Measurements from ENCODE around the gene UBE2V1.

Gene UBE2V1

GRCh38 chr20:50062006-50062838 is 50.7 kb downstream of the UBE2V1 start:
- no peak for TF ChIP-seq CTCF (IDR thresholded peaks at IDR 0.05)

GRCh38 chr20:50061151-50062005 is 51.6 kb downstream of the UBE2V1 start:
- no peak for TF ChIP-seq CTCF (IDR thresholded peaks at IDR 0.05)

- no peak for TF ChIP-seq CTCF (IDR thresholded peaks at IDR 0.05)
Observed at GRCh38 chr20:50058662-50059402, 54.1 kb downstream of the UBE2V1 start.

GRCh38 chr20:50057714-50058053 is 55.3 kb downstream of the UBE2V1 start:
- no peak for TF ChIP-seq CTCF (IDR thresholded peaks at IDR 0.05)

GRCh38 chr20:50056951-50057713 is 55.8 kb downstream of the UBE2V1 start:
- no peak for TF ChIP-seq CTCF (IDR thresholded peaks at IDR 0.05)

- no peak for TF ChIP-seq CTCF (IDR thresholded peaks at IDR 0.05)
Observed at GRCh38 chr20:50056408-50056926, 56.5 kb downstream of the UBE2V1 start.
